GM06990 (cell line): ENCODE results near the gene RIMBP2.
"Not testable (repeated sequence)": the region's sequence is repeated elsewhere in the genome, so short reads cannot be mapped to it uniquely, and the experiment has no call there.

ENCODE experiments used
- DNase-seq: peaks from one replicate; pipeline ENCODE4 v3.0.0-alpha.2; 2011; ENCODE audit not compliant: insufficient read length; ENCODE audit errors: extremely low read depth
- H3K27me3 ChIP-seq: replicated peaks from 2 replicates; pipeline ENCODE4 v1.6.0; 2011; ENCODE audit warnings: low read length; ENCODE audit not compliant: control insufficient read depth, insufficient read depth
- H3K36me3 ChIP-seq: 2 replicates; pipeline ENCODE4 v1.5.1; 2011; ENCODE audit warnings: low read length; ENCODE audit not compliant: control insufficient read depth, insufficient read depth
- H3K4me3 ChIP-seq: replicated peaks from 2 replicates; pipeline ENCODE4 v1.5.1; 2011; ENCODE audit warnings: low read depth, mild to moderate bottlenecking, control low read depth, low read length
- CTCF ChIP-seq: IDR thresholded peaks from 2 replicates; pipeline ENCODE4 v1.5.1; 2011; ENCODE audit warnings: low read length, control low read depth, mild to moderate bottlenecking, inconsistent platforms; ENCODE audit not compliant: insufficient read depth, poor library complexity, severe bottlenecking

Gene RIMBP2

GRCh38 chr12:130761537-130762318, 45.6 kb upstream of the RIMBP2 start:
- Histone ChIP-seq H3K36me3 (no peaks in the 10 kb centered on the region), H3K27me3 (no peaks in the 10 kb centered on the region), H3K4me3 (peak overlapping the region; percentile 47)
- peak; percentile 64 for TF ChIP-seq CTCF
- DNase-seq, result peak; percentile 37

GRCh38 chr12:130754234-130754901, 38.3 kb upstream of the RIMBP2 start:
- Histone ChIP-seq H3K36me3 (no peaks in the 10 kb centered on the region), H3K27me3 (no peaks in the 10 kb centered on the region), H3K4me3 (no peak overlapping the region)
- no peak for DNase-seq
- TF ChIP-seq CTCF, result no peak

GRCh38 chr12:130752692-130753230, 36.7 kb upstream of the RIMBP2 start:
- DNase-seq, result no peak
- Histone ChIP-seq H3K36me3 (no peaks in the 10 kb centered on the region), H3K4me3 (no peak overlapping the region), H3K27me3 (no peaks in the 10 kb centered on the region)
- no peak for TF ChIP-seq CTCF

- H3K27me3 ChIP-seq, DNase-seq, H3K4me3 ChIP-seq, H3K36me3 ChIP-seq: not testable (repeated sequence)
Observed at GRCh38 chr12:130752037-130752436, 35.9 kb upstream of the RIMBP2 start.

- no peak for DNase-seq
- TF ChIP-seq CTCF, result no peak
- Histone ChIP-seq H3K36me3 (no peaks in the 10 kb centered on the region), H3K4me3 (no peak overlapping the region), H3K27me3 (no peaks in the 10 kb centered on the region)
Observed at GRCh38 chr12:130748786-130749185, 32.7 kb upstream of the RIMBP2 start.
